Left kidney (tissue), 2 donors: ENCODE results near the gene CRELD1. TPM values are rescaled to one million over a fixed set of nuclear protein-coding genes. Genes with fewer than 3 reads are reported as not detected.

Experiments used
- DNase-seq: peaks from one replicate; pipeline ENCODE4 v3.0.0-alpha.2; 2013
- polyA plus RNA-seq: library from polyadenylated mRNA; unstranded; fragments of 120-200 nt; gene quantifications from one replicate; pipeline ENCODE4 v1.2.1, GENCODE V29; 2013; ENCODE audit not compliant: insufficient read length

Gene CRELD1
- polyA plus RNA-seq, 1 donor, result 46.3 TPM

GRCh38 chr3:9951962-9952805 lies 18.6 kb downstream of the CRELD1 start, which contains the start of gene PRRT3:
TSS of gene PRRT3 (minus strand) at chr3:9952408. CDS start at chr3:9950115, 2,293 bp downstream.
- DNase-seq, result peak; percentile 42

GRCh38 chr3:9955067-9955502 lies 21.5 kb downstream of the CRELD1 start:
- DNase-seq, result peak; percentile 41

GRCh38 chr3:9955611-9956352 lies 22.1 kb downstream of the CRELD1 start:
- no peak for DNase-seq

DNA sequence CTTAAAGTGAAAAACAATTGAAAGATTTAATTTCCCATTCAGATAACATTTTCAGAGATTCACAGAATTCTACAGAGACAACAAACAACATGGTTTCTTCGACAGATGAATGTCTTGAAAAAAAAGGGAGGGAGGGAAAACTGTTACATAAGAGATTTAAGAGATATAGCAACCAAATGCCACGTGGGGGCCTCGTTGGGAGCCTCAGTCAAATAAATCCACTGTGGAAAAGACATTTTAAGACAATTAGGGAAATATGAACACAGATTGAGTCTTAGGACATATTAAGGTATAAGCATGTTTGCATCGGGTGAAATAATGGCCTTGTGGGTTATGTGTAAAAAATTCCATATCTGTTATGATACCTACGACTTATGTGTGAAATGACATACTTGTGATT lies 23.6 kb downstream of the CRELD1 start:
- no peak for DNase-seq

DNA sequence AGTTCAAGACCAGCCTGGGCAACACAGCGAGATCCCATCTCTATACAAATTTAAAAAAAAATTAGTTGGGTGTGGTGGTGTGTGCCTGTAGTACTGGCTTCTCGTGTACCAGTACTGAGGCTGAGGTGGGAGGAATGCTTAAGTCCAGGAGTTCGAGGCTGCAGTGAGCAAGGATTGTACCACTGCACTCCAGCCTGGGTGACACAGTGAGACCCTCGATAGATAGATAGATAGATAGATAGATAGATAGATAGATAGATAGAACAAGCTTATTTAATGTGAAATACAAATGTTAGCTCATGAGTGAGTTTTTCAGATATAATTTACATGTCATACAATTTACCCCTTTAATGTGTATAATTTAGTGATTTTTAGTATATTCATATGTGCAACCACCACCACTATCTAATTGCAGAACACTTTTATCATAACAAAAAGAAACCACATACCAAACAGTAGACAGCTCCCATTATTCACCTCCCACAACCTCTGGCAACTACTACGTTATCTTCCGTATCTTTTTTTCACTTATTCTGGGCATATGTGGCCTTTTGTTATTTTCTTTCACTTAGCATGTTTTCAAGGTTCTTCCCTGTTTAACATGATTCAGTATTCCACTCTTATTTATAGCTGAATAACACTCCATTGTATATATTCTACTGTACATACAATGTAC lies 31.7 kb downstream of the CRELD1 start:
- DNase-seq, result no peak

DNA sequence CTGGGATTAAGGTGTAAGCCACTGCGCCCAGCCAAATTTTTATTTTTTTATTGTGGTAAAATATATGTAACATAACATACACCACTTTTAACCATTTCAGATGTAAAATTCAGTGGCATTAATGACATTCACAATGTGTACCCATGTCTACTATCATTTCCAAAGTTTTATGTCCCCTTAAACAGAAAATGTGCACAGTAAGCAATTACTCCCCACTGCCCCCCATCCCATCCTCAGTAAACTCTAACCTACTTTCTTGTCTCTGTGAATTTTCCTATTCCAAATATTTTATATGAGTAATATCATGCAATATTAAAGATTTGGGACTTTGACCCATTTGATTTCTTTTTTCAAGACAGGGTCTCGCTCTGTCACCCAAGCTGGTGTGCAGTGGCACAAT lies 33.2 kb downstream of the CRELD1 start:
- DNase-seq, result no peak

DNA sequence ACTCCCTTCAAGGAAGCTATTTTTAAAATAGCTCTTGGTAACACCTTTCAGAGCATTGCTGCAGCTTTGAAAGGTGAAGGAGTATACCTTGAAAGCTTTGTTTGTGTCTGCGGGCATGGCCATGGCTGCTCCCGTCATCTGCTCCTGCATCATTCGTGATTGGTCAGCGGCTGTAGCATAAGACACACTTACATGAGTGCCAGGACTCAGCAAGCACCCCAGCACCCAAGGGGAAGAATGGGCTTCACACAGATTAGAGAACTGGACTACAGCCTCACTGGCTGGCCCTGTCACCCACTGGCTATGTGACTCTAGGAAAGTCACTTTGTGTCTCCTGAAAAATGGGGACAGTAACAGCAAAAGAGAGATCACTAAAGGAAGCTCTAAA lies 36.0 kb downstream of the CRELD1 start:
- no peak for DNase-seq

DNA sequence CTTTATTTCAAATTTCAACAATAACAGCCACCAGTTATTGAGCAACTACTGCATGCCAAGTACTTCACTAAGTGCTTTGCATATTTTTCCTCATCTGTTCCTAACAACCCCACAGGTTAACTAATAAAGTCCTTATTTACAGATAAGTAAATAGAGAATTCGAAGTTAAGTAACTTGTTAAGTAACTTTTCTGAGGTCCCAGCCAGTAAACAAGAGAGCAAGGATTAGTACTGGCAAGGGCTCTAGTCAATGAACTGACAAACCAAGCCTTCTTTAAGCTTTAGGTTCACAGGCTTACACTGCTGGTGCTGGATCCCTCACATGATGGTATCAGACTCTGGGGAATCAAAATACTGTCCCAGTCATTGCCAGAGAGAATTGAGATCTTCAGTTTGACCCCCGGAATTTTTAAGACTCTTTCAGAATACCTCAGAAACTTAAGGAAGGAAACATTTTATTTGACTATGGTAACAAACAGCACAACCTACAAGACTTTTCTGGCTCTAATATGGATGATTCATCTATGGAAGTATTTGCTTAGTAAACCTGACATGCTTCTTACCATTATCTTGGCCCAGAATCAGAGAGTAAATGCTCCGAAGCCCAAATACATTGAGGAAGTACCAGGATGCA lies 36.5 kb downstream of the CRELD1 start:
- DNase-seq, result no peak

- no peak for DNase-seq
These were observed 43.4 kb downstream of the CRELD1 start for GRCh38 chr3:9976721-9977709.

DNA sequence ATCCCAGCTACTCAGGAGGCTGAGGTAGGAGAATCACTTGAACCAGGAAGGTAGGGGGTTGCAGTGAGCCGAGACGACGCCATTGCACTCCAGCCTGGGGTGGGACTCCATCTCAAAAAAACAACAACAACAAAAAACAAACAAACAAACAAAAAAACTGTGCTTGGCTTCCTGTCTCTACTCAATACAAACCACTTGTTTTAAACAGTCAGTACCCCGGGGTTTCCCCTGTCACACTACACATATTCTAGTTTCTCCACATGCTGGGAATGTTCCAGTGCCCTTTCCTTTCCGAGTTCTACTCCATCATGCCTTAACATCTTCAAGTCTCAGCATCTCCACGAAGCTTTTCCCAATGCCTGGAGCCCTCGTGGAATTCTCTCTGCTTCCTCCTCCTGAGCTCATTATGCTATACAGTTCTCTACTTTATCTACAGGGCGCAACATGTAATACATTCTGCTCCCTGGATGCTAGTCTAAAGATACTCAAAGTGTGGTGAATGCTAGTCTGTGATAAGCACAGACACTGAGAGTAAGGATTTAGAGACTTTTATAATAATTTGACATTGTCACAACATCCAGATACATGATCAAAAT lies 45.2 kb downstream of the CRELD1 start:
- DNase-seq, result no peak

DNA sequence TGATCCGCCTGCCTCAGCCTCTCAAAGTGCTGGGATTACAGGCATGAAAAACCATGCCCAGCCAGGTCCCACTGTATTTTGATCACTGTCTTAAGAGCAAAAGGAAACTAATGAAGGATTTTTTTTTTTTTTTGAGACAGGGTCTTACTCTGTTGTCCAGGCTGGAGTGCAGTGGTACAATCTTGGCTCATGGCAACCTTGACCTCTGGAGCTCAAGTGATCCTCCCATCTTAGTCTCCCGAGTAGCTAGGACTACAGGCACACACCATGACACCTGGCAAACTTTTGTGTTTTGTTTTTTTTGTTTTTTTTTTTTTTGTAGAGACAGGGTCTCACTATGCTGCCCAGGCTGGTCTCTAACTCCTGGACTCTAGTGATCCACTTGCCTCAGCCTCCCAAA lies 46.6 kb downstream of the CRELD1 start:
- no peak for DNase-seq

DNA sequence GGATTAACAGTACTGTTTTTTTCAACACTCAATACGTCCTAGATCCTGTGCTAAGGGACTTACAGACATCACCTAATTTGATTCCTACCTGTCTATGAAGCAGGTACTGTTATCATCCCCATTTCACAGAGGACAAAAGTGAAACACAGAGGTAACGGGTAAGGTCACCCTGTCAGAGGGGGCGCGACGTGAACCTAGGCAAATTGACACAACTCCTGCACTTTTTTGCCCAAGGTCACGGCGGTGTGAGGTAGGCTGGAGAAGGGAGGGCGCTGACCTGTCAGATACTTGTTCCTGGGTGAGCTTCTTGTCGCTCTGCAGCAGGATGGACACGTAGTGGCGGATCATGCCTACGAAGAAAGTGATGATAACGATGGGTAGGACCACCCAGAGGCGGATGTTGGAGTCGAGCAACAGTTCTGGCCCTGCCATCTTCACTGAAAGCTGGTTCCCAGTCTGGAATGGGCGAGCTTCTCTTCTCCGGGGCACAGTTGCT lies 52.6 kb downstream of the CRELD1 start:
- no peak for DNase-seq

GRCh38 chr3:9994086-9994844 lies 60.6 kb downstream of the CRELD1 start:
- DNase-seq, result no peak

Other genes with a start within 250 kb of the CRELD1 start
- gene CPNE9, start 230.0 kb upstream of the CRELD1 start, polyA plus RNA-seq, result not detected
- gene BRPF1, start 202.1 kb upstream of the CRELD1 start, polyA plus RNA-seq, result 17.9 TPM
- 72.2 TPM for gene OGG1, start 183.9 kb upstream of the CRELD1 start, polyA plus RNA-seq
- gene CAMK1, start 163.9 kb upstream of the CRELD1 start, polyA plus RNA-seq, result 14.6 TPM
- gene TADA3, start 141.4 kb upstream of the CRELD1 start, polyA plus RNA-seq, result 64.1 TPM
- gene ARPC4, start 140.8 kb upstream of the CRELD1 start, polyA plus RNA-seq, result 125 TPM
- 73.4 TPM for gene TTLL3, start 123.6 kb upstream of the CRELD1 start, polyA plus RNA-seq
- 36.1 TPM for gene RPUSD3, start 89.8 kb upstream of the CRELD1 start, polyA plus RNA-seq
- gene CIDEC, start 53.6 kb upstream of the CRELD1 start, polyA plus RNA-seq, result not detected
- gene JAGN1, start 43.2 kb upstream of the CRELD1 start, polyA plus RNA-seq, result 44.4 TPM
- 18.6 TPM for gene IL17RE, start 31.0 kb upstream of the CRELD1 start, polyA plus RNA-seq
- 38.3 TPM for gene IL17RC, start 16.7 kb upstream of the CRELD1 start, polyA plus RNA-seq
- gene PRRT3, start 18.6 kb downstream of the CRELD1 start, polyA plus RNA-seq, result 4.4 TPM
- gene EMC3, start 53.0 kb downstream of the CRELD1 start, polyA plus RNA-seq, result 82.8 TPM
- 29.4 TPM for gene FANCD2, start 92.6 kb downstream of the CRELD1 start, polyA plus RNA-seq
- gene FANCD2OS, start 174.4 kb downstream of the CRELD1 start, polyA plus RNA-seq, result 0.81 TPM
- gene BRK1, start 181.8 kb downstream of the CRELD1 start, polyA plus RNA-seq, result 194 TPM
- gene VHL, start 207.9 kb downstream of the CRELD1 start, polyA plus RNA-seq, result 93.1 TPM
- 1.00 TPM for gene IRAK2, start 231.1 kb downstream of the CRELD1 start, polyA plus RNA-seq